IMR-90 (cell line): ENCODE data around the gene NECTIN2. TPM values are rescaled to one million over a fixed set of nuclear protein-coding genes. Genes with fewer than 3 reads are reported as not detected.

Source experiments
- ATAC-seq: fragments of 200-7000 bp; cut with Tn5 transposase; 2 replicates; pipeline ENCODE4 v1.9.1; 2020; ENCODE audit warnings: low read depth, mild to moderate bottlenecking, moderate library complexity
- BruUV-seq: library from RNA; stranded (reverse); fragments of 400-500 nt; replicated peaks from 2 replicates; lab custom pipeline; 2021; lab: Mats Ljungman, UMichigan
- CTCF ChIA-PET: fragments of 300-600 bp; formaldehyde crosslinking; extraction: SDS; loops from one replicate; lab custom pipeline; 2021; ENCODE audit warnings: antibody characterized with exemption; lab: Yijun Ruan, JAX
- POLR2A ChIA-PET: fragments of 300-600 bp; sonication (Branson Sonifier 250); formaldehyde crosslinking; loops from one replicate; lab custom pipeline; 2022; ENCODE audit warnings: antibody characterized with exemption; ENCODE audit not compliant: unreplicated experiment; lab: Charles Lee
- DNase-seq: peaks from one replicate; pipeline ENCODE4 v3.0.0; 2013
- H2AFZ ChIP-seq: replicated peaks from 2 replicates; pipeline ENCODE3; 2013; ENCODE audit warnings: low read length, mild to moderate bottlenecking; ENCODE audit not compliant: poor library complexity
- H2AK5ac ChIP-seq: 2 replicates; pipeline ENCODE4 v1.6.1; 2013; ENCODE audit warnings: low read depth, low read length, inconsistent platforms
- H2AK9ac ChIP-seq: replicated peaks from 2 replicates; pipeline ENCODE3; 2013; ENCODE audit warnings: mild to moderate bottlenecking, low read depth, low read length, moderate library complexity; ENCODE audit not compliant: poor library complexity
- H2BK120ac ChIP-seq: 2 replicates; pipeline ENCODE4 v1.6.1; 2013; ENCODE audit warnings: low read depth, low read length, inconsistent platforms
- H2BK15ac ChIP-seq: 3 replicates; pipeline ENCODE4 v1.6.1; 2013; ENCODE audit warnings: low read depth, low read length, inconsistent platforms
- H2BK20ac ChIP-seq: 2 replicates; pipeline ENCODE4 v1.6.1; 2013; ENCODE audit warnings: low read depth, mild to moderate bottlenecking, inconsistent platforms, low read length, moderate library complexity
- H2BK5ac ChIP-seq: 2 replicates; pipeline ENCODE4 v1.6.1; 2013; ENCODE audit warnings: mild to moderate bottlenecking, low read depth, low read length, inconsistent platforms; ENCODE audit not compliant: poor library complexity, severe bottlenecking
- H3K14ac ChIP-seq: replicated peaks from 2 replicates; pipeline ENCODE4 v1.6.1; 2013; ENCODE audit warnings: low read depth, low read length, inconsistent platforms
- H3K18ac ChIP-seq: 2 replicates; pipeline ENCODE4 v1.6.1; 2013; ENCODE audit warnings: low read depth, low read length, control low read depth
- H3K23ac ChIP-seq: 2 replicates; pipeline ENCODE4 v1.6.1; 2013; ENCODE audit warnings: low read depth, low read length, inconsistent platforms
- H3K27ac ChIP-seq: 2 replicates; pipeline ENCODE4 v1.5.1; 2013; ENCODE audit warnings: mild to moderate bottlenecking, control low read depth, low read length; ENCODE audit not compliant: insufficient read depth
- H3K27me3 ChIP-seq: 2 replicates; pipeline ENCODE4 v1.6.1; 2013; ENCODE audit warnings: low read length; ENCODE audit not compliant: control insufficient read depth, insufficient read depth
- H3K36me3 ChIP-seq: 2 replicates; pipeline ENCODE4 v1.6.1; 2013; ENCODE audit warnings: low read length, mixed read lengths; ENCODE audit not compliant: control insufficient read depth, insufficient read depth
- H3K4ac ChIP-seq: 2 replicates; pipeline ENCODE4 v1.6.1; 2013; ENCODE audit warnings: low read depth, low read length, inconsistent platforms
- H3K4me1 ChIP-seq: 2 replicates; pipeline ENCODE4 v1.6.1; 2013; ENCODE audit warnings: low read length, mixed read lengths; ENCODE audit not compliant: control insufficient read depth, insufficient read depth
- H3K4me2 ChIP-seq: 2 replicates; pipeline ENCODE4 v1.6.1; 2013; ENCODE audit warnings: low read depth, mild to moderate bottlenecking, control low read depth, low read length, moderate library complexity
- H3K4me3 ChIP-seq: 2 replicates; pipeline ENCODE4 v1.5.1; 2013; ENCODE audit warnings: low read depth, mild to moderate bottlenecking, control low read depth, low read length, moderate library complexity; ENCODE audit not compliant: insufficient read depth
- H3K56ac ChIP-seq: 2 replicates; pipeline ENCODE4 v1.6.1; 2013; ENCODE audit warnings: low read length, inconsistent platforms; ENCODE audit not compliant: insufficient read depth; ENCODE audit errors: extremely low read depth
- H3K79me1 ChIP-seq, 2 experiments: 2 replicates each; pipeline ENCODE4 v1.6.1; 2013; ENCODE audit warnings: low read length in 2 of 2, inconsistent platforms in 1 of 2, low read depth in 1 of 2
- H3K9ac ChIP-seq: 2 replicates; pipeline ENCODE4 v1.6.1; 2013; ENCODE audit warnings: low read depth, low read length, control low read depth
- H3K9me1 ChIP-seq: 2 replicates; pipeline ENCODE4 v1.6.1; 2013; ENCODE audit warnings: low read length, inconsistent platforms; ENCODE audit not compliant: insufficient read depth
- H3K9me3 ChIP-seq: 2 replicates; pipeline ENCODE4 v1.6.1; 2013; ENCODE audit warnings: low read length; ENCODE audit not compliant: control insufficient read depth, insufficient read depth
- H4K20me1 ChIP-seq: 2 replicates; pipeline ENCODE4 v1.6.1; 2013; ENCODE audit warnings: low read length, inconsistent platforms; ENCODE audit not compliant: insufficient read depth
- H4K5ac ChIP-seq: 2 replicates; pipeline ENCODE4 v1.6.1; 2013; ENCODE audit warnings: mild to moderate bottlenecking, low read depth, low read length, control low read depth
- H4K8ac ChIP-seq, 2 experiments: 2 replicates each; pipeline ENCODE4 v1.6.1; 2013; ENCODE audit warnings: low read depth in 2 of 2, low read length in 2 of 2, control low read depth in 1 of 2, inconsistent platforms in 1 of 2
- H4K91ac ChIP-seq: 2 replicates; pipeline ENCODE4 v1.6.1; 2013; ENCODE audit warnings: low read depth, low read length, inconsistent platforms; ENCODE audit not compliant: insufficient read depth
- BHLHE40 ChIP-seq: fragments of 150-350 bp; IDR thresholded peaks from 2 replicates; pipeline ENCODE4 v1.6.1; 2016; ENCODE audit warnings: mild to moderate bottlenecking, low read depth, low read length
- CTCF ChIP-seq: conservative IDR thresholded peaks from 2 replicates; pipeline ENCODE4 v1.5.1; 2012; ENCODE audit warnings: mild to moderate bottlenecking, low read depth, low read length, improper control_type of control experiment
- ELK1 ChIP-seq: fragments of 150-350 bp; IDR thresholded peaks from 2 replicates; pipeline ENCODE4 v1.6.1; 2016; ENCODE audit warnings: low read depth, mild to moderate bottlenecking, low read length, moderate library complexity, borderline replicate concordance
- NFE2L2 ChIP-seq: fragments of 150-350 bp; IDR thresholded peaks from 2 replicates; pipeline ENCODE4 v1.6.1; 2016; ENCODE audit warnings: low read depth, mild to moderate bottlenecking, low read length
- POLR2A ChIP-seq: IDR thresholded peaks from 2 replicates; pipeline ENCODE4 v1.6.1; 2012; ENCODE audit warnings: mild to moderate bottlenecking, low read depth, low read length
- RAD21 ChIP-seq: IDR thresholded peaks from 2 replicates; pipeline ENCODE4 v1.6.1; 2012; ENCODE audit warnings: low read length, improper control_type of control experiment
- SMC3 ChIP-seq: fragments of 150-350 bp; IDR thresholded peaks from 2 replicates; pipeline ENCODE4 v1.6.1; 2016; ENCODE audit warnings: low read depth, mild to moderate bottlenecking, antibody characterized with exemption, low read length, moderate library complexity
- WGBS, 2 experiments: methylation state at CpG; one replicate each; pipeline versions ENCODE4 v1.1.5 to v1.1.7; 2013; ENCODE audit warnings: missing lambda C conversion rate in 2 of 2; ENCODE audit not compliant: insufficient read length in 1 of 2; ENCODE audit errors: extremely low coverage in 2 of 2; 5-methylcytosine and 5-hydroxymethylcytosine counted together
- dilution Hi-C: fragments of 300-500 bp; cut with HindIII; formaldehyde crosslinking; loops from one replicate; pipeline ENCODE4 v1.14.3; 2018; ENCODE audit warnings: low sequenced_read_pairs; ENCODE audit not compliant: unreplicated experiment
- in situ Hi-C: fragments of 300-500 bp; cut with MboI; formaldehyde crosslinking; loops from 3 replicates; pipeline ENCODE4 v1.14.3; 2019; ENCODE audit warnings: low sequenced_read_pairs, inconsistent platforms, mixed read lengths
- intact Hi-C: fragments of 100-400 bp; cut with micrococcal nuclease; formaldehyde crosslinking; loops from 2 replicates; pipeline ENCODE4 v1.10.0; 2022
- polyA plus RNA-seq, 3 experiments: library from polyadenylated mRNA; depleted of rRNA; stranded (reverse); fragments of >200 nt; gene quantifications; 2 replicates each; pipeline ENCODE4 v1.2.3, GENCODE V29; 2012; ENCODE audit warnings: low replicate concordance in 1 of 3
- total RNA-seq: library from RNA; depleted of rRNA; stranded (reverse); fragments of >200 nt; gene quantifications from 2 replicates; pipeline ENCODE4 v1.2.3, GENCODE V29; 2012

The NECTIN2 gene
- total and polyA plus RNA-seq, 2 of the 4 experiments (the other 2 are of a cell fraction): 77.8 to 170 TPM

GRCh38 chr19:44930088-44930487 is 84.0 kb downstream of the NECTIN2 start:
- 80% methylated on average over 5 of the region's 7 CpGs; no CpG with 5 or more reads in 1 of the 2 experiments for WGBS, 2 experiments
- BruUV-seq: no TSS peak

More at GRCh38 chr19:44930088-44930487, 84.0 kb downstream of the NECTIN2 start:
- Histone ChIP-seq H2AK5ac (no peak overlapping the region), H3K79me1 (no peaks in the 10 kb centered on the region), H2BK20ac (no peak overlapping the region), H4K20me1 (no peaks in the 10 kb centered on the region), H3K4me2 (no peak overlapping the region), H3K9ac (no peak overlapping the region), H2AK9ac (no peak overlapping the region), H3K27ac (no peak overlapping the region), H3K56ac (no peak overlapping the region), H3K27me3 (peaks cover 5% of the 10 kb centered on the region), H3K4me3 (no peak overlapping the region), H4K91ac (no peak overlapping the region), H4K5ac (no peak overlapping the region), H2BK15ac (no peak overlapping the region), H3K36me3 (no peaks in the 10 kb centered on the region), H3K4me1 (peaks cover 12% of the 10 kb centered on the region), H3K14ac (no peak overlapping the region), H3K4ac (no peak overlapping the region), H3K9me3 (no peaks in the 10 kb centered on the region), H3K18ac (no peak overlapping the region), H2BK5ac (no peak overlapping the region), H2AFZ (no peak overlapping the region), H2BK120ac (no peak overlapping the region), H3K9me1 (no peaks in the 10 kb centered on the region), H4K8ac (no peak overlapping the region), H3K23ac (no peak overlapping the region)
- CTCF ChIA-PET: interaction anchor here (0.6 kb wide), 1 partner anchor 270 kb away, joined by 4 read pairs; no protein-coding TSS in a partner anchor
- TF ChIP-seq RAD21 (no peak), POLR2A (no peak), NFE2L2 (no peak), SMC3 (no peak), ELK1 (no peak), CTCF (no peak), BHLHE40 (no peak)
- DNase-seq (no peak), ATAC-seq (no peak)
- dilution Hi-C loops: no loop called here
- POLR2A ChIA-PET: no interaction called here
- in situ Hi-C loops: no loop called here
- intact Hi-C loops: no loop called here
